Left kidney (tissue), 8 donors: ENCODE measurements around the gene P2RX5. TPM values are rescaled to one million over a fixed set of nuclear protein-coding genes. Genes with fewer than 3 reads are reported as not detected.
A peak's percentile ranks its signal among the peaks of the same experiment; 100 is the strongest.
"Not testable (repeated sequence)": the region's sequence is repeated elsewhere in the genome, so short reads cannot be mapped to it uniquely, and the experiment has no call there.

Source experiments
- DNase-seq: peaks from one replicate; pipeline ENCODE4 v3.0.0-alpha.2; 2013
- long read RNA-seq, 8 donors: transcript quantifications; one replicate each; lab custom pipeline, GENCODE V29; 2026
- polyA plus RNA-seq: library from polyadenylated mRNA; unstranded; fragments of 120-200 nt; gene quantifications from one replicate; pipeline ENCODE4 v1.2.1, GENCODE V29; 2013; ENCODE audit not compliant: insufficient read length

The P2RX5 gene
- 0.95 TPM for polyA plus RNA-seq
- long read RNA-seq, donor 1: 0 reads
- long read RNA-seq, donor 2: 0 reads
- long read RNA-seq, donor 3: 0 reads
- long read RNA-seq, donor 4: 0 reads
- long read RNA-seq, donor 5: 0 reads
- long read RNA-seq, donor 6: 0 reads
- long read RNA-seq, donor 7: 0 reads
- long read RNA-seq, donor 8, partial matches to known transcripts: 0 of 1 reads
- long read RNA-seq, donor 8, other reads (novel, unspliced or antisense): 0 of 1 reads

GRCh38 chr17:3695723-3696411, at the start of gene P2RX5:
Gene P2RX5 (minus strand): TSS chr17:3696155. CDS start chr17:3696005, 150 bp downstream.
- DNase-seq: no peak

- DNase-seq: no peak
Measured at GRCh38 chr17:3745071-3745470, 49.1 kb upstream of the P2RX5 start.

- no peak for DNase-seq
Measured at GRCh38 chr17:3744014-3744413, 48.1 kb upstream of the P2RX5 start.

- DNase-seq: no peak
Measured at GRCh38 chr17:3740611-3741073, 44.7 kb upstream of the P2RX5 start.

GRCh38 chr17:3739422-3740124, 43.6 kb upstream of the P2RX5 start:
- DNase-seq: no peak

GRCh38 chr17:3738562-3739295, 42.8 kb upstream of the P2RX5 start:
- no peak for DNase-seq

- DNase-seq: no peak
Measured at GRCh38 chr17:3735515-3735914, 39.6 kb upstream of the P2RX5 start.

GRCh38 chr17:3734911-3735276, 38.9 kb upstream of the P2RX5 start:
- not testable (repeated sequence) for DNase-seq

- peak; percentile 61 for DNase-seq
Measured at GRCh38 chr17:3732210-3732621, 36.3 kb upstream of the P2RX5 start.

- no peak for DNase-seq
Measured at GRCh38 chr17:3730881-3731429, 35.0 kb upstream of the P2RX5 start.

- no peak for DNase-seq
Measured at GRCh38 chr17:3729881-3730280, 33.9 kb upstream of the P2RX5 start.

GRCh38 chr17:3728099-3728498, 32.1 kb upstream of the P2RX5 start:
- DNase-seq: not testable (repeated sequence)

- DNase-seq: no peak
Measured at GRCh38 chr17:3727041-3727440, 31.1 kb upstream of the P2RX5 start.

- no peak for DNase-seq
Measured at GRCh38 chr17:3724378-3725077, 28.6 kb upstream of the P2RX5 start.

GRCh38 chr17:3723556-3724377, 27.8 kb upstream of the P2RX5 start, which contains the start of gene HASPIN:
Gene HASPIN (plus strand): TSS chr17:3723903. CDS start chr17:3723936, 33 bp downstream.
- peak; percentile 93 for DNase-seq

GRCh38 chr17:3723188-3723555, 27.2 kb upstream of the P2RX5 start:
- DNase-seq: no peak

GRCh38 chr17:3722716-3723115, 26.8 kb upstream of the P2RX5 start:
- no peak for DNase-seq

GRCh38 chr17:3719265-3719664, 23.3 kb upstream of the P2RX5 start:
- no peak for DNase-seq

- DNase-seq: no peak
Measured at GRCh38 chr17:3718201-3718600, 22.2 kb upstream of the P2RX5 start.

GRCh38 chr17:3715296-3715695, 19.3 kb upstream of the P2RX5 start:
- no peak for DNase-seq
